NCI-H526 treated with DMSO at 0.1 percent for 48 hours (cell line): Measurements from ENCODE around the gene C10orf143.
"Not testable (repeated sequence)": the region's sequence is repeated elsewhere in the genome, so short reads cannot be mapped to it uniquely, and the experiment has no call there.

ENCODE experiments used
- DNase-seq: peaks from one replicate; lab custom pipeline; 2025; lab: John Stamatoyannopoulos, UW

Gene C10orf143

DNA sequence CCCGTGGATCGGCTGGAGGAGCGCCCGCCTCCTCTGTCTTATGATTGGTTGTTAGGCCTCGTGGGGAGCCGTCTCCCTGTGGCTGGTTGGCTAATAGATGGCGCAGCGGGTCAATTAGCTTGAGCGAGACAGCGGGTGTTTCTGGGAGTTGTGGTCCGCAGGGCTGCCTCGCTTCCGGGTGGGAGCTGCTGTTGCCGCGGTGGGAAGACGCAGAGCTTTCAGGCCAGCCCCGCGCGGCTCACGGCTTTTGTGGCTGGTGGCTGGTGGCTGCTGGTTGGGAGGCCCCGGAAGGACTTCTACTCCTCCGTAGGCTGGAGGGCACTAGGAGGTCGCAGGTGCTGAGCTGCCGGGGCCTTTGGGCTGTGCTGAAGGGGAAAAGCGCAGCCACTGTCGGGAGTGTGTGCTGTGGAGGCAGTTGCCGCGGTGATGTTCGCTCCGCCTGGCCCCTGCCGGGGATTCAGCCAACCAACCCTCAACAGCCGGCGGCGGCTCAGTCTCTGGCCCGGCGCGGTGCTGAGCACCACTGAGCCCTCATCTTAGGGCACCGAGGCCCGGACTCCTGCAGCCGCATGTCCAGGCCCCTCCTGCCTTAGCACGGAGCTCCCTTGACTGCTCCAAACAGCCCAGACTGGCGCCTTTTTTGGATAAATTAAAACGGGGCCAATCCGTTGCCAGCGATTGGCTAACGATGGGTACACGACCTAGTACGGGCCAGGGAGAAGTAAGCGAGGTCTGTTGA lies 652 bp upstream of the C10orf143 start:
- DNase-seq = peak; percentile 91

DNA sequence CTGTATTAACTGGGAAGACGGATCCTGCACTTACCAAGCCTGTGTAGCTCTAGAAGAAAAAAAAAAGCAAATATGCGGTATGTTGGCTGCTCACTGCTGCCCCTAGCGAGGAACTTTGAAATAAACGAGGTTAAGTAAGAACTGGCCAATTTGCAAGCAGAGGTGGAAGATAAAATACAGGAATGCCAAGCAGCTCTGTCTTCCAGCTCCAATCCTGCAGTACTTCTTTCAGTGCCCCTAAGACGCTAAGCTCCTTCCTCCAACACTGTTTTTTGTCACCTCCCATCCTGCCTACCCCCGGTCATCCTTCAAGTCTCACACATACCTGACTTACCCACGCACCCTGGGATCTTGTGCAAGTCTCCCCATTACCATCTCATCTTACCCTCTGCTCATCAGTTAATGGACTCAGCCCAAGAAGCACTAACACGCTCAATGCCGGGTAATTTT lies 809 bp downstream of the C10orf143 start:
- DNase-seq = peak; percentile 27

DNA sequence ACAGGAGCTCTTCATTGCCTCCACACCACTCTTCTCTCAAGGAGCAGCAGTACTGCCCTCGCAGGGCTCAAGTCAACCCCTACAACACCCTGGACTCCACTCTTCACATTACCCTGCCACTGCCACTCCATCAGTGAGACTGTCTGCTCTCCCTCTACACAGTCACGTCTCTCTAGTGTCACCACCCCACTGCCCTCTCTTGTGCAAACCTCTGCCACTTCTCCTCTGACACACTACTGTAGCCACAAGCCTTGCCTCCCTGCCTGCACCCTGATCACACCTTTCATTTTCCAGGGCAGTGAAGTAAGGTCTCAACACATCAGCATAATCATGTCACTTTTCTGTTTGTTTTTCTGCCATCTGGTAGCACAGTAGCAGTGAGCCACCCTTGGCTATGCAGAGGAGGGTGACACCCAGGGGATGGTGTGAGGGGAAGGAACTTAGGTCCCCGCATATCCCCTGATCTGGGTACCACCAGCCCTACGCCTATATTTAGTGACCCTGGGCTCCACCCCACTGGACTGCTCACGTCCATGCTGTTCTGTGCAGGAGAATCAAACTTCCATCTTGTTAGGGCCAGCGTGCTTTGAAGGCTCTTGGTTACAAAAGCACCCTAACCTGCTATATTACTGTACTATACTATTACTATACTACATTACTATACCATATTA lies 1.6 kb downstream of the C10orf143 start:
- DNase-seq = no peak

DNA sequence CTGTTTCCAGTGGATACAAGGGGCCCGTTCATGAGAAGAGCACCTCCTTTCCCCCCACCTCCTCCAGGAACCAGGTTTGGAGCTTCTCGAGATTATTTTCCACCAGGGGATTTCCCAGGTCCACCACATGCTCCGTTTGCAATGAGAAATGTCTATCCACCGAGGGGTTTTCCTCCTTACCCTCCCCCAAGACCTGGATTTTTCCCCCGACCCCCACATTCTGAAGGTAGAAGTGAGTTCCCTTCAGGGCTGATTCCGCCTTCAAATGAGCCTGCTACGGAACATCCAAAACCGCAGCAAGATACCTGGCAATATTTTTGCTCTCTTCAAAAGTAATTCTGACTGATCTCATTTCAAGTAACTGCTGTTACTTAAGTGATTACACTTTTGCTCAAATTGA lies 2.5 kb downstream of the C10orf143 start:
- DNase-seq = not testable (repeated sequence)

DNA sequence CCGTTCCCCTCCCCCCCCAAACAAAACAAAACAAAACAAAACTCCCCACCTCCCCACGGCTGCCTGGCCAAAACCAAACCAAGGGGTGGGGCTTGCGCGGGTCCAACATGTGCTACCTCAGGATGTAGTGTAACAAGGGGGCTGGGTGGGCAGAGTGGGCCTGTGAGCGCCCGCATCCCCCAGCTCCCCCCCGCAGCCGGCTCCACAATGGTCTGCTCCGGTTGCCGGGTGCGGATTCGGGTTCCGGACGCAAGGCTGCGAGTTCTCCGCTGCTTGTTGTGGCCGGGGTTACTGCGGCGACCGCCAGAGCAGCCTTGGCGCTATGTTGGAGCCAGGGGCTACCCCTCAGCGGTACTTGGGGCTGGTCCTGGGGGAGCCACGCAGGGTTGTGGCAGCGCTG lies 4.9 kb downstream of the C10orf143 start:
- DNase-seq = no peak

DNA sequence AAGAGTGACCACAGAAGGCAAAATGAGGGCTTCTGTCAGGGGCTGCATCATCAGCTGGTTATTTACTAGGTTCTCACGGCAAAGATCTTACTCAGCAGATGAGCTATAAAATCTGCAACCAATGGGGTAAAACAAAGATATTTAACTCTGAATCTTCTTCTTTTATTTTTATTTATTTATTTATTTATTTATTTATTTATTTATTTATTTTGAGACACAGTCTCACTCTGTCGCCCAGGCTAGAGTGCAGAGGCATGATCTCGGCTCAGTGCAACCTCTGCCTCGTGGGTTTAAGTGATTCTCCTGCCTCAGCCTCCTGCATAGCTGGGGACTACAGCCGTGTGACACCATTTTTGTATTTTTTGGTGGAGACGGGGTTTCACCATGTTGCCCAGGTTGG lies 11.3 kb downstream of the C10orf143 start:
- no peak for DNase-seq

DNA sequence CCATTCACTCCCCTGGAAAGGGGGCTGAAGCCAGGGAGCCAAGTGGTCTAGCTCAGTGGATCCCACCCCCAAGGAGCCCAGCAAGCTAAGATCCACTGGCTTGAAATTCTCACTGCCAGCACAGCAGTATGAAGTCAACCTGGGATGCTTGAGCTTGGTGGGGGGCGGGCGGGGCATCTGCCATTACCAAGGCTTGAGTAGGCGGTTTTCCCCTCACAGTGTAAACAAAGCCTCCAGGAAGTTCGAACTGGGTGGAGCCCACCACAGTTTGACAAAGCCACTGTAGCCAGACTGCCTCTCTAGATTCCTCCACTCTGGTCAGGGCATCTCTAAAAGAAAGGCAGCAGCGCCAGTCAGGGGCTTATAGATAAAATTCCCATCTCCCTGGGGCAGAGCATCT lies 20.1 kb downstream of the C10orf143 start:
- DNase-seq = not testable (repeated sequence)

DNA sequence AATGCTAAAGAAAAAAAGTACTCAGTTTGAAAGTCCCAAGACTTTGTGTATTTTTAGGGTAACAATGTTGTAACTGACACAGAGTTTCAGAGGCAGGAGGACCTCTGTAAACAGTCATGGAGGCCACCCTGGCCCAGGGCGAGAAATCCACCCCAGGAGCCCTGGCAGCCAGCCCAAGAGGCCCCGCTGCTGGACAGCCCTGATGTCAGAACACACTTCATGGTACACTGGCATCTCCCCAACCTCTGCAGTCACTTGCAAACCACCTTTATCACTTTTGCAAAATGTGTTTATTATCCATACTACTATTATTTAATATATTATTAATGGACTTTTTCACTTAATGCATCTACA lies 30.2 kb downstream of the C10orf143 start:
- DNase-seq = no peak

DNA sequence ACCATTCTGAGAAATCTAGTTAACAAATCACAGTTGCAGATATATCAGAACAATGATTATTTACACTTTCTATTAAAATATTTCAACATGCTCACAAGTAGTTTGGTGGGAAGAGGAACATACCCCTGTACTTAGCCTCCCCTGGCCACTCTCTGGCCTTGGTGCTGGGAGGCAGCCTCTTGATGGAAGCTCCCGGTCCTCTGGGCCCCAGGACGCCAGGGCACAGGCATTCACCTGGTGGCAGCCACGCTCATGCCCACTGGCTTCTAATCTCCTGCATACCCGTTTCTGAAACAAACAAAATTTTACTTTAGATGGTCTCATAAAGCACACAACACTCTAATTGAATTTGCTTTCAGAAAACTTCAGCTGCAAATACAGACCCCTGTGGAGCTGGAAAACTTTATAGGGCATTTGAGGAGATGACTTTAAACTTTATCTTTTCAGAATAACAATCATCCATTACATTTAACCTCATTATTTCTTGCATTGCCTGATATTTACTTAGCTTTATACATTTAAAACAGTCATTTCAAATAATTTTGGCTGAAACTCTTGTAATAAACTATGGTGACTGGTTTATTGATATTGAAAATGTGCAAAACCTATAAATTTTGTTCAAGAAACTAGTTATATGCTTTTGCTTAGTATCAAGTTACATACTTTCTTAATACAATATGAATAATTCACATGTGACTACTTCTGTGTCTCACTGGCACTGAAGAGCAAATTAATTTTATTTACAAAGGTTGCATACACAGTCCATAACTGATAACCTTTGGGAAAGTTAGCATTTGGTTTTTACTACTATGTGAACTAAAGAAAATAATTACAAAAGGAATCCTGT lies 30.8 kb downstream of the C10orf143 start:
- no peak for DNase-seq

DNA sequence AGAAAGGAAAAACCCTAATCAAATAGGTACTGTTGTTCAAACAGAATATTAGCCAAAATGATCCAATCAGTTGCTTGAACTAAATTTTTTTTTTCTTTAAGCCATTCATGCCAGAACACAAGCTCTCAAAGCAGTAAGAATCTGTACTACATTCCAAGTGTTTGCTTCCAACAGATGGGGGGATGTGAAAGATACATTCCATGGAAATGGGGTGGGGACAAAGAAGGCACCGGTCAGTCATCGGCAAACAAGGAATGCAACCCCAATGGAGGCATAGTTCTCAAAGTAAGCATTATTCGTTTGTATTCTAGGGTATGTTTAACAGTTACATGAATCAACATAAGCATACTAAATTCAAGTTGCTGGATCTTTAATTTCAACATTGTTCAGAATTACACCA lies 32.5 kb downstream of the C10orf143 start:
- DNase-seq = no peak

DNA sequence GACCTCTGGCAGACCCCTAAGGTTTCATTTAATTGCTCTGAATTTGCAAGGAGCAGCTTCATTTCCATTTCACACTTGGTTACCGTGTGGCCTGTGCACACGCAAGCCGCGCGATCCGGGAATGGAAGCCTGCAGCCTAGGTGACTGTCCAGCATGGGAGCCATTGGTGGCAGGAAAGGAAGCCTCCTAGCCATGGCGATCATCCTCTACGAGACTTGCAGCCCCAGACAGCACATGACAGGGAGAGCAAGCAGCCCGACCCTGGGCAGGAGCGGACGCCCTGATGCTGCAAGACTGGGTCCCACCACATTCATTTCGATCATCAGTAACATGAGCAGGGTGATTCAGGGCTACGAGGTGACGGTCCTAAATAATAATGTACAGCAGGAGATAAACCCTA lies 33.9 kb downstream of the C10orf143 start:
- no peak for DNase-seq

DNA sequence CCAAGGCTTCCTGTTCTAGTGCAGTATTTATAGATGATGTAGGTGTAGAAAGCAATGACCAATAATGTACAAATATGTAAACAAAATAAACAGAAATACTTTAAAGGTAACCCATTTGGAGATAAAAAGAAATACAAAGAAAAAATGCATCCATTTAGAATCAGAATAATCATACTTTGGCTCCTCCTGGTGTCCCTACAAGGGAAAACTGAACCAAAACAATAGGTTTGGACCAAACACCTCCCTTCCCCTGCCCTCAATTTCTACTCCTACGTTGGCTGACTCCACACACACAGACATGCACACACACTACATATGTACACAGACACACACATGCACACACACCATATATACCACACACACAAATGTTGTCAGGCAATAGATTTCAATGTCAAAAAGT lies 36.0 kb downstream of the C10orf143 start:
- DNase-seq = no peak

DNA sequence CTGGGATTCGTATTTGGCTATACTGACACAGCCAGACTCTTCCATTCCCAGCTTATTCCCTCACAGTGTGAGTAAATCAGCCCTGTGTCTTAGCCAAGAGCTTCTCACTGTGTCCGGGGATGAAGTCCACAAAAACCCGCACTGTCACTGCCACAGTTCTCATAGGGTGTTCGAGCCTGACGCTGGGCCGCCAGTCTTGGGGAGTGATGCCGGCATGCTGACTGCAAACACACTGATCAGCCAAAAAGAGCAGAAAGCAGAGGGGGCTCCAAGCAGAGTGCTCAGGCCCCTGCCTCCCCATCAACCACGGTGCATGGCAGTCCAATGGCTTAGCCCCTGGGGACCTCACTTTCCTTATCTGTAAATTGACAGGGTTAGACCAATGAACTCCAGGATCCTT lies 36.7 kb downstream of the C10orf143 start:
- no peak for DNase-seq

DNA sequence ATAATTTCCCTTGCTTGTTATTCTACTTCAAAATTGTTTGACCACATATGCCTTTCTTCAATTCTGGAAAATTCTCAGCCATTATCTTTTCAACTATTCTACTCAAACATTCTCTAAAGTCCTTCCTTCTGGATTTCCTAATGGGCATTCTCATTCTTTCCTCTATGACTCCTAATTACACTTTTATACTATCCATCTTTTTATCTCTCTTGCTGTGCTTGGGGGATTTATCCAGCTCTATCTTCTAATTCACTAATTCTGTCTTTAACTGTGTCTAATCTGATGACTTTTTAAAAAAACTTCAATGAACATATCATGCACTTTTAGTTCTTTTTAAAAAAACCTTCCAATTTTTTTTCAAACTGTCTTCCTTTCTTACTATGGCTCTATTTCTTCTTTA lies 38.4 kb downstream of the C10orf143 start:
- DNase-seq = no peak

DNA sequence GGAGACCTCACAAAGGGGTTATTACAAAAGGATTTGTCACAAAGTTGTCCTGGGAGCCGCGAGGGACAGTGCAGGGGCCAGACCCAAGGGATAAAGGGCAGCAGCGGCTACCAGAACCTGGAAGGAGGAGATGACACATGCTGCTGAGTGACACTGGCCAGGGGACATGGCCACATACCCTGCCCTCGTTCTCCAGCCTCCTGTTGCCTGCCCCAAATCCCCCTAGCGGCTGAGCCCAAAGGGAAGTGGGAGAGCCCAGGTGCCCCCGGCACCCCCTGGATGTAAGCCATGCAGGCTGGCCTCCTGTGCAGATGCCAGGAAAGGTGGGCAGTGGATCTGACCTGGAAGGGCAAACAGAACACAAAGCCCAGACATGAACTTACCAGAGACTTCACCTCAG lies 42.7 kb downstream of the C10orf143 start:
- DNase-seq = no peak

DNA sequence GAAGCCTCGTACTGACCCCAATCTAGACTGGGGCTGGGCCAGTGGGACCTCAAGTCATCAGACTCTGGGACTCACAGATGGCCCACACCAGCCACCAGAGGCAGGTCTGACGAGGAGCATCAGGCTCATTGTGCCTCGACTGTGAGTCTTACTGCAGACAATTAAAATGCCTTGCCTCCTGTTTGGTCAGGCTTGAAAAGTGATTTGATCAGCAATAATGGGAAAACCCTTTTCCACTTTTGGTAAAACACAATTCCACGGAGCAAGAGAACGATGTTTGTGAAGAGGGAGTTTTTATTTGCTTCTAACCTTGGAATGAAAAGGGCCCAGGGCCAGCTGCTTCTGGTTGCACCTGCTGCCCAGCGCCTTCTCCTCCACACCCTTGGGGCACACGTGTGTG lies 43.9 kb downstream of the C10orf143 start:
- no peak for DNase-seq

DNA sequence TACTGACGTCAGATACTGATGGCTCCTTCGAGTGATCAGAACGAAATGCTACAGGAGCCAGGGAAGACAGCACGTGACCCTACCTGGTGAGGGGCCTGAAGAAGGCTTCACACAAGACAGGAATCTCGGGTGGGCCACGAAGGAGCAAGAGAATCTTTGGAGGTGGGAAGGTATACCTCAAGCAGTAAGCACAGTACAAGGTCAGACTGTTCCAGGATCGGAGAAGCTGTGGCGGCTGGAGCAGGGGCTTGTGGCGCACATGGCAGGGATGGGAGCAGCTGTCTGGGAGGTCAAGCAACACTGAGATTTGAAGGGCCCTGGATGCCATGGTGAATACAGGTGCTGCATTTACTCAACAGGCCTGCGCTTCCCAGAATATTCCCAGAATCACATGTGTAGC lies 45.4 kb downstream of the C10orf143 start:
- DNase-seq = no peak

DNA sequence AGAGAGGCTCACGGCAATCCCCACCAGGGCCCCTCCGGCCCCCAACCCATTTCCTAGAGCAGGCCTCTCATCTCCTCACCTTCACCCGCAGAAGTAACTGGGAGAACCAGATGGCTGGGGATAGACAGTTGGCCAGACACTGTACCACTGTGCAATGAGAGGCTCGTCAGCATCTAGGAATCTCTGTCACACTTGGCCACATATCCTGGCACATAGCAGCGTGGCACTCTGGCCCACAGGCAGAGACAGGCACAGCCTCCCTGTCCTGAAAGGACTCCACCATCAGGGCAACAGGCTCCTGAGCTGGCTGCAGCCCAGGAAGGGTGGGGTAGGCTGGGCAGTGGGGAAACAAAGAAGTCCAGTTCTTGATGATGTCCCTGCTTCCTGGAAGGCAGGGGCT lies 45.8 kb downstream of the C10orf143 start:
- DNase-seq = no peak

DNA sequence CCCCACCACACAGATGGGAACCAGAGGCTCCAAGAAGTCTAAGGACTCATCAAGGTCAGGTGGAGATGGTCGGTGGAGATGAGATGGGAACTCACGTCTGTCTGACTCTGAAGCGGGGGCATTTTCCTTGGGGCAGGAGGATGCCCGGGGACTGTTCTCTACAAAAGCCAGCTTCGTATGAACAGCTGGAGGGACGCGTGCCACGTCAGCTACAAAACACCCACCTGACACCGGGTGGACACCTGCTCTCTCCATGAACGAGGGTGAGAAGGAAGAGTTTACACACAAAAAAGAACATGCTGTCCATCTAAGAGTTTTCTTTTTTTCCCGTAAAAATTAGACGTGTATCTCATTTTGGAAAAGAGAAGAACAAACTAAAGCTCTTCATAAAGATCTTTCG lies 47.7 kb downstream of the C10orf143 start:
- no peak for DNase-seq

DNA sequence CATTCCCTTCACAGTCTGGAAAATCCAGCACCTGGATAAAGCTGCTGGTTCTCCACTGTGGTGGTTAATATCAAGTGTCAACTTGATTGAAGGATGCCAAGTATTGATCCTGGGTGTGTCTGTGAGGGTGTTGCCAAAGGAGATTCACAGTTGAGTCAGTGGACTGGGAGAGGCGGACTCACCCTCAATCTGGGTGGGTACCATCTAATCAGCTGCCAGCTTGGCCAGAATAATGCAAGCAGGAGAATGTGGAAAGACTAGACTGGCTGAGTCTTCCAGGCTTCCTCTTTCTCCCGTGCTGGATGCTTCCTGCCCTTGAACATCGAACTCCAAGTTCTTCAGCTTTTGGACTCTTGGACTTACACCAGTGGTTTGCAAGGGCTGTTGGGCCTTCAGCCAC lies 48.4 kb downstream of the C10orf143 start:
- DNase-seq = no peak

DNA sequence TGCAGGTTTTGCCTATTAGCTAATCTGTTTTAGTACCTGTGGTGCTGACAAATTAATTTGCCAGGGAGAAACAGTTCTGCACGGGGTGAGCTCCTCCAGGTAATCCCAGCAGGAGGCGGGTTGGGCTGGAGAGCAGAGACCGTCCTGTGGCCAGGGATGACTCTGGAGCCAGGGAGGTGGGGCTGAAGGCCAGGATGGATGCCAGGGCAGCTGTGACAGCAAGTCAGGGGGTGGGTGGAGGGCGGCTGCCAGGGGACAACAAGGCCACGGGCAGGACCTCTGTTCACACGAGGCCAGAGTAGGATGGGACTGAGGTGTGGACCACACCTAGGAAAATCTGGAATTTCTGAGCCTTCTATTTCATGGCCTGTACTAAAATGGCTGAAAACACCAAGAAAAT lies 48.9 kb downstream of the C10orf143 start:
- no peak for DNase-seq

DNA sequence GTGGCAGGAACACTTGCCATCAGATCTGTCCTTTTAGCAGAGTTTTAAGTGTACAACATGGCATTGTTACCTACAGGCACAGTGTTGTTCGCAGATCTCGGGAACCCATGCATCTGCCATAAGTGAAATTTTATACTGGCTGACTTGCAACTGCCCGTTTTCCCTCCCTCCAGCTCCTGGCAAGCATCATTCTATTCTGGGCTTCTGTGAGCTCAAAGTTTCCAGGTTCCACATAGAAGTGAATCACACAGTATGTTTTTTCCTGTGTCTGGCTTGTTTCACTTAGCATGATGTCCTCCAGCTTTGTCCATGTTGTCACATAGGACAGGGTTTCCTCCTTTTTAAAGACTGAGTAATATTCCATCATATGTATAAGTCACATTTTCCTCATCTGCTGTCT lies 56.6 kb downstream of the C10orf143 start:
- no peak for DNase-seq

DNA sequence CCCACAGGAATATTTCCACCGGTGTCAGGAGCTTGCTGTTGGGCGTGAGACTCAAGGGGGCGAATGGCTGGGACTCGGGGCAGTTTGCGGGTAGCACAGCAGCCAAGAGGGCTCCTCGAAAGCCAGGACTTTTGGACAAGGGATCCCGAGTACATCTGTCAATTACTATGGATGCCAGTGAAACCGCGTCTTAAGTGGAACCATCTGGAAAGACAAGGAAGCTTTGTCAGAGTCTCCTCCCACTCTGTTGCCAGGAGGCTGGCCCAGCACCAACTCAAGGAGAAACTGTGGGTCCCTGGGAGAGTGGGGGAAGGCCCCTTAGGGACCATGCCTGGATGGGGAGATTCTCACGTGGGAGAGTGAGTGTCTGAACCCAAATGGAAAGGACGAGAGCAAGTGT lies 57.1 kb downstream of the C10orf143 start:
- DNase-seq = no peak
